HG03196 (cell line): Measurements from ENCODE around the gene ANGPTL5.
"Not testable (repeated sequence)": the region's sequence is repeated elsewhere in the genome, so short reads cannot be mapped to it uniquely, and the experiment has no call there.

Experiments used
- ATAC-seq: cut with Tn5 transposase; IDR thresholded peaks from one replicate; pipeline ENCODE4 v1.9.1; 2021; ENCODE audit not compliant: unreplicated experiment

Gene ANGPTL5

GRCh38 chr11:101916422-101916821 lies at the start of gene ANGPTL5:
Gene ANGPTL5 (minus strand): TSS chr11:101916522. CDS start chr11:101907909, 8,613 bp downstream.
- no peak for ATAC-seq

DNA sequence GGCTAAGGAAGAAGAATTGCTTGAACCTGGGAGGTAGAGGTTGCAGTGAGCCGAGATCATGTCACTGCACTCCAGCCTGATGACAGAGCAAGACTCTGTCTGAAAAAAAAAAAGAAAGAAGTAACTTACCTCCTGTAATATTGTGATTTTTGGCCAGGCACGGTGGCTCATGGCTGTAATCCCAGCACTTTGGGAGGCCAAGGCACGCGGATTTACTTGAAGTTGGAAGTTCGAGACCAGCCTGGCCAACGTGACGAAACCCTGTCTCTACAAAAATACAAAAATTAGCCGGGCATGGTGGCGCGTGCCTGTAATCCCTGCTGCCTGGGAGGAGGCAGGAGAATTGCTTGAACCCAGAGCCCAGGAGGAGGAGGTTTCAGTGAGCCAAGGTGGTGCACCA lies 47.9 kb upstream of the ANGPTL5 start:
- ATAC-seq: not testable (repeated sequence)

DNA sequence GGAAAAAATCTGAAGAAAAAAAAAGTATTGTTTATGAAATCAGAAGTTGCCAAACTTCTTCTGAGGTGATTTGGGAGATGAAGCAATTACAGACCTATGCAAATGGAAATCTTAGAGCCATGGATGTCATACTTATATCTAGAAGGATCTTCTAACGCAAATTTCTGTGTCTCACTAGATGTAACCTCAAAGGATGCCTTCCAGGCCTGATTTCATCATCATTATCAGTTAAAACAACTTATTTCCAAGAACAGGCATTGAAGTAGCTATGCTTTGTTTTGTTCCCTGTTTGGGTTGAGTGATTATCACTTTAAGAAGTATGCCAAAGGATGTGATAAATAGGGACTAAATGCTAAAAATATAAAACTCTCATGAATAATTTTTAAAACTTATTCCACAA lies 43.9 kb upstream of the ANGPTL5 start:
- ATAC-seq: no peak

GRCh38 chr11:101955701-101956100 lies 39.4 kb upstream of the ANGPTL5 start:
- ATAC-seq: no peak

GRCh38 chr11:101955278-101955677 lies 39.0 kb upstream of the ANGPTL5 start:
- no peak for ATAC-seq

- ATAC-seq: no peak
These were observed 33.4 kb upstream of the ANGPTL5 start for GRCh38 chr11:101949680-101950220.

- no peak for ATAC-seq
These were observed 29.1 kb upstream of the ANGPTL5 start for GRCh38 chr11:101945448-101945847.

- no peak for ATAC-seq
These were observed 28.6 kb upstream of the ANGPTL5 start for GRCh38 chr11:101944923-101945322.

- ATAC-seq: no peak
These were observed 24.7 kb upstream of the ANGPTL5 start for GRCh38 chr11:101940901-101941520.

GRCh38 chr11:101931692-101932091 lies 15.4 kb upstream of the ANGPTL5 start:
- no peak for ATAC-seq

DNA sequence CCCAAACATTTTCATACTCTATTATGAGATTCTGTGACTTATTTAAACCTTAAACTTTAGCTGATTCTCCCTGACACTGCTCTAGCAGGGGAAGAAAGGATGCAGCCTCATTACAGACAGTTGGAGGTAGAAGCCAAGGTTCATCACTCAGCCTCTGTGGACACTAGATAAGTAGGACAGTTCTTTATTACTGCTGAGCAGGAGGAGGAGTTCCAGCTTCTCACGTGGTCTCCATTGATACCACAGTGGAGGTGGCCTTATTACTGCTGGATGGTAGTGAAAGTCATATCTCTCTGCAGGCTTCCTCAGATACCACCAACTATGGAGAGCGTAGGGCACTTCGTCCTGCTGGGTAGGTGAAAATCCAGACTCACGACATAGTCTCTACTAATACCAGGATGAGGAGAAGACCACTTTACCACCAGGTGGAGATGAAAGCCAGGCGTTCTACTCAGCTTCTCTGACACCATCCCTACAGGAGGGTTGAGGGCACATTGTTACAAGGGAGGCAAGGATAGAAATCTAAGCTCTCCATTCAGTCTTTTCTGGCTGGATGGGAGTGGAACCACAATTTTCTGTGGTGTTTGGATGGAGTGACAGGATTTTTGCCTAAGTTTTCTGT lies 13.1 kb upstream of the ANGPTL5 start:
- ATAC-seq: no peak

DNA sequence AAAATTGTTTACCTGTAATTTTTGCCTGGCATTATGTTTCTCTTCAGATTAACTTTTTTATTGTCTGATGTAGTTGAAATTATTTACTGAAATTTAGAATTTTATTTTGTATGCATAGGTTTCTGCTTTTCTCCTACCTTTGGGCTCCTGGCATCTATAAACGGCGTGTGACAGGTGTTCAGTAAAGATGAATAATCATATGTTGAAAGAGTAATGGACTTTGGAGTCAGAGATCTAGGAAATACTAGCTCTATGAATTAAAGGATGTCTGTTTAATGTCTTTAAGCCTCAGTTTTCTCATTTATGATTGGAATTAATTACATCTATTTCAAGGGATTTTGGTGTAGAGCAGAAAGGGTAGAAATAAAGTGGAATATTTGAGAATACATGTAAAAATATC lies 7.2 kb upstream of the ANGPTL5 start:
- ATAC-seq: no peak

- ATAC-seq: no peak
These were observed 4.7 kb upstream of the ANGPTL5 start for GRCh38 chr11:101920992-101921391.

GRCh38 chr11:101917226-101917625 lies 904 bp upstream of the ANGPTL5 start:
- ATAC-seq: no peak

GRCh38 chr11:101915791-101916291 lies 481 bp downstream of the ANGPTL5 start:
- peak; percentile 36 for ATAC-seq

DNA sequence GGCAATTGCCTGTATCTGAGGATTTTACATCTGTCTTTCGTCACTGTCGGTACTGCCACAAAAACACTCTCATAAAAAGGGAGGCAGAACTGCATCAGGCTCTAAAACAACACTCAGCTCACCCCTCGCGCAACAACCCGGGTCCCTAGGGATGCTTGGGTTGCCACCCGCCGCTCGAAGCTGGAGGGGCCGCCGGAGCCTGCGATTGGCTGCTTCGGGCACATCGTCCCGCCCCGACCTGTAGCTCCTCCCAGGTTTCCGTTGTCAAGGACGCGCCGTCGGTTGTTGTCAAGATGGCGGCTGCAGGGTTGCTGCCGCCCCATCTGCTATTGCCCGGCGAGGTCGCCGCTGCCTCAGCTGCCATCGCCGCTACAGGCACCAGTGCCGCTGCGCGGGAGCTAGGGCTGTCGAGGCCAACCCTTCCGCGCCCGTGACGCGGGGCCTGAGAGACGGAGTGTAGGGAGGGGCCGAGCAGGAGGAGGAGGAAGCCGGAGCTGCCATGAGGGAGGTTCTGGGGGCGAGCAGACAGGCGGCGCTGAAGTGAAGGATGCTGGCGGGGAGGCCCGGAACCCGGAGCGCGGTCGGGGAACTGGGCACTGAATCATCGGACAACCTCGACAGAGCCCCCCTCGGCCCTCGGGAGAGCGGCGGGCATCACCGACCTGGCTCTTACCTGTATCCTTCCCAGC lies 1.4 kb downstream of the ANGPTL5 start, which contains the start of gene CEP126:
TSS of gene CEP126 (plus strand) at position 273 of the 689 bp plus-strand sequence. CDS start at position 548, 275 bp downstream.
- peak; percentile 100 for ATAC-seq

GRCh38 chr11:101914341-101914737 lies 2.0 kb downstream of the ANGPTL5 start:
- ATAC-seq: no peak

- no peak for ATAC-seq
These were observed 2.7 kb downstream of the ANGPTL5 start for GRCh38 chr11:101913656-101914055.

DNA sequence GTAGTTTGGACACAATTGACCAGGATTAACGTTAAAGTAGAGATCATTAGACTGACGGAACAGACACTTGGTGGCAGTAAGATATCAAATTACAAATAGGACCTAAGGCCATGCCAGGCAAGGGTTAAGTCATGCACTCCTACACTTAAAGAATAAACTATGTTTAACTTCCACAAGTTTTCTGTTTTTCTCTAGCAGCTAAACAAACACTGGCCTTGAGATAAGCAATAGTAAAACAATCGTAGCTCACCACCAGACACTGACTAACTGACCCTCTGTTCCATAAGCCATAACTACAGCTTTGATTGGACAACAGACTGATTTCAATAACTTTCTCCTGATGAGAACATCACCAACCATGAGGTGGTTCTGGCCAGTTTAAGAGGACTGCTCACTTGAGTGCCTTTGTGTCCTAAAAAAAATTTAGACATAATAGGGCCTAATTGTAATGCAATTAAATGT lies 3.5 kb downstream of the ANGPTL5 start:
- ATAC-seq: no peak

DNA sequence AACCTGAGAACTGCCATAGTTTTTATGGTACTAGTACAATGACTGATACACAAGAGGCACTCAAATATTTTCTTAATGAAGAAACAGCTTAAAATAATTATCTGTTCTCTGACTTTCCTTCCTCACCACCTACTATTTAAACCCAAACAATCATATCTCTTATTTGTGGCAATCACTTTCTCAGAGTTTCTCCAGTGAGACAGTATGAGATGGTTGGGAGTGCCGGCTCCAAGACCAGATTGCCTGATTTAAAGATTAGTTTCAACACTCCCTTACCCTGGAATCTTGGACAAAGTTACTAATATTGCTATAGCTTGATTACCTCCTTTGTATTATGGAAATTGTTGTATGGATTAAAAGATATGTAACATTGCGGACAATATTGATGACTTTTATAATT lies 7.2 kb downstream of the ANGPTL5 start:
- ATAC-seq: no peak

DNA sequence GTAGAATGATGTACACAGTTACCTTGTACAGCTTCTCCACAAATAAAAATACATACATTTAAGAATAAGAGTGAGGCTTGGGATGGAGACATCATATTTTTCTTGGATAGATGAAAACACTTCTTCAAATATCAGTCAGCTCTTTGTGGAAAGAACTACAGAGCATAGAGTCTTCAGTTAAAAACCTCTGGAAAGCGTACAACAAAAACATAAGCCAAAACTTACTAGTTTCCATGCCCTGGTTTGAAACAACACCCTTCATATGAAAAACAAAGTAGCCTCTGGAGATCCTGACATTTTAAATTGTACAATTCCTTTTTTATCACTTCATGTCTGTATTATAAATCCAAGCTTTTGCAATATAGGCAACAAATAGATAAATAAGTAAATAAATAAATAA lies 8.5 kb downstream of the ANGPTL5 start:
- no peak for ATAC-seq

- ATAC-seq: no peak
These were observed 21.8 kb downstream of the ANGPTL5 start for GRCh38 chr11:101894505-101894904.
